ENCODE results near the gene CEP76.

CEP76 gene

DNA sequence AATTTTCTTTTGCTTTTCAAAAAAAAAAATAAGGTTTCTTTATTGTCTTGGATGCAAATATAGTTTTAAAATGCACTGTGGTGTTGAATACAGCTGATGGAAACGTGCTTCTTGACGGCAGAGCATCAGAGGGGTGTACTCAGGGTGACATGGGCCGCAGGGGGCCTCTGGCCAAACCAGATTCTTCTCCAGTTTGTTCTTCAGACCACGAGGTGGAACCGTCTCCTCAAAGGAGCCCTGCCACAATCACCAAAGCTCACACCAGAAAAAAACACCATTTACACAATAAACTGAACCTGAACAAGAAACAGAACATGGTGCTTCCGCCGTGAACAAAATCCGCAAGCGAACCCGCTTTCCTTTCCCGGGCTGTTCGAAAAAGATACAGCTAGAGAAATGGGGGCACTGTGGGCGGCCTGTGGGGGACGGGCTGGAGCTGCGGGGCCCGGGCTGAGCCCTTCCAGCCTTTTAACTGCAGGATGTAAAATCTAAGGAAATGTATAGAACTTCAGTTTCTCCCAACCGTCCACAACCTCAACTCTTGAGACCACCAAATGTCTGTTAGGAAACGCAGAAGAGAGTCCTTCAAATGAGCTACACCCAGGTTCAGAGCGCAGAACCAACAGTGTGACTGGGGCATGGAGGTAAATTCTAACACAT lies 34.9 kb upstream of the CEP76 start:
- Histone ChIP-seq H2AFZ (ENCODE audit: insufficient read depth, low read length, poor library complexity) (no peak overlapping the region), H3K9ac (ENCODE audit: low read length) (no peak overlapping the region), H3K4ac (ENCODE audit: low read depth, low read length) (no peak overlapping the region), H4K8ac (ENCODE audit: low read depth, low read length) (no peak overlapping the region), H3K36me3 (ENCODE audit: control insufficient read depth in 1 of 2, insufficient read depth in 2 of 2, low read length in 2 of 2) (no peaks in the 10 kb centered on the region), H3K18ac (ENCODE audit: low read length) (no peak overlapping the region), H2BK120ac (ENCODE audit: insufficient read depth, low read length, poor library complexity) (no peak overlapping the region), H3K27me3 (ENCODE audit: insufficient read depth, low read length) (no peaks in the 10 kb centered on the region), H3K14ac (ENCODE audit: low read length) (no peak overlapping the region), H4K91ac (ENCODE audit: low read depth, low read length) (no peak overlapping the region), H4K12ac (ENCODE audit: low read depth, low read length) (no peak overlapping the region), H3K4me3 (ENCODE audit: low read depth, low read length) (no peak overlapping the region), H3K4me1 (ENCODE audit: control insufficient read depth in 1 of 2, insufficient read depth in 2 of 2, low read length in 2 of 2) (no peaks in the 10 kb centered on the region), H3K4me2 (ENCODE audit: low read length) (no peak overlapping the region), H3K27ac (ENCODE audit: low read depth, low read length) (no peak overlapping the region), H2AK5ac (ENCODE audit: low read length) (no peak overlapping the region), H2BK12ac (ENCODE audit: low read length) (no peak overlapping the region), H3K79me1 (ENCODE audit: low read length) (no peaks in the 10 kb centered on the region), H2BK5ac (ENCODE audit: low read depth, low read length, poor library complexity) (no peak overlapping the region), H3K23ac (ENCODE audit: low read length) (no peak overlapping the region), H3K79me2 (ENCODE audit: control insufficient read depth, insufficient read depth, low read length, poor library complexity) (no peaks in the 10 kb centered on the region), H3K9me3 (ENCODE audit: insufficient read depth, low read depth, low read length) (no peaks in the 10 kb centered on the region)
- no CpG with 5 or more reads among the region's 19 CpGs for WGBS (ENCODE audit: extremely low coverage, insufficient coverage, insufficient read length)
- DNase-seq: no peak

- peaks cover 0 to 3% of the 10 kb centered on the region in 2 experiments for H3K4me1 ChIP-seq (ENCODE audit: control insufficient read depth in 1 of 2, insufficient read depth in 2 of 2, low read length in 2 of 2)
Observed at GRCh38 chr18:12726774-12727550, 24.4 kb upstream of the CEP76 start.

DNA sequence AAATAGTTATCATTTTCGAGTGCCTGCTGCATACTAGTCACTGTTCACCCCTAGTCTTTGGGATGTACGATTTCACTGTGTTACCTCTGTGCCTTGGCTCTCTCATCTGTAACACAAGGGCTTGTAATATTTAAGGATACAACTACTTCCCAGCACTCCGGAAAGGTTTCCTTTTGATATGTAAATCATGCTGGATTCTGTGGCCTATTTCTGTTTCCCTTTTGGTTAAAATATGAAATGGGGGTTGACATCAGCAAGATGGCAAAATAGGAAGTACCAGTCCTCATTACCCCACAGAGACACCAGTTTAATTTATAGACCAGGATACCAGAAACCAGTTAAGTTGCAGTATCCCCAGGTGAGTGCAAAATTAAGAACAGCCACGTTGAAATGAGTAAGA lies 23.8 kb upstream of the CEP76 start:
- Histone ChIP-seq H3K79me2 (ENCODE audit: control insufficient read depth, insufficient read depth, low read length, poor library complexity) (no peaks in the 10 kb centered on the region), H3K4me3 (ENCODE audit: low read depth, low read length) (no peak overlapping the region), H3K27me3 (ENCODE audit: insufficient read depth, low read length) (no peaks in the 10 kb centered on the region), H2BK5ac (ENCODE audit: low read depth, low read length, poor library complexity) (no peak overlapping the region), H3K79me1 (ENCODE audit: low read length) (no peaks in the 10 kb centered on the region), H3K23ac (ENCODE audit: low read length) (no peak overlapping the region), H2AFZ (ENCODE audit: insufficient read depth, low read length, poor library complexity) (no peak overlapping the region), H3K9ac (ENCODE audit: low read length) (no peak overlapping the region), H3K4ac (ENCODE audit: low read depth, low read length) (no peak overlapping the region), H2BK12ac (ENCODE audit: low read length) (no peak overlapping the region), H2BK120ac (ENCODE audit: insufficient read depth, low read length, poor library complexity) (no peak overlapping the region), H3K36me3 (ENCODE audit: control insufficient read depth in 1 of 2, insufficient read depth in 2 of 2, low read length in 2 of 2) (peaks cover 10 to 12% of the 10 kb centered on the region in 2 experiments), H3K27ac (ENCODE audit: low read depth, low read length) (no peak overlapping the region), H3K9me3 (ENCODE audit: insufficient read depth, low read depth, low read length) (no peaks in the 10 kb centered on the region), H3K18ac (ENCODE audit: low read length) (no peak overlapping the region), H3K4me1 (ENCODE audit: control insufficient read depth in 1 of 2, insufficient read depth in 2 of 2, low read length in 2 of 2) (peaks cover 0 to 3% of the 10 kb centered on the region in 2 experiments), H4K91ac (ENCODE audit: low read depth, low read length) (no peak overlapping the region), H3K4me2 (ENCODE audit: low read length) (no peak overlapping the region), H4K12ac (ENCODE audit: low read depth, low read length) (no peak overlapping the region), H2AK5ac (ENCODE audit: low read length) (no peak overlapping the region), H3K14ac (ENCODE audit: low read length) (no peak overlapping the region), H4K8ac (ENCODE audit: low read depth, low read length) (no peak overlapping the region)
- no CpG with 5 or more reads among the region's 4 CpGs for WGBS (ENCODE audit: extremely low coverage, insufficient coverage, insufficient read length)
- DNase-seq: no peak

More at GRCh38 chr18:12726774-12727550, 24.4 kb upstream of the CEP76 start:
- Histone ChIP-seq H3K4me2 (ENCODE audit: low read length) (no peak overlapping the region), H3K23ac (ENCODE audit: low read length) (no peak overlapping the region), H2BK120ac (ENCODE audit: insufficient read depth, low read length, poor library complexity) (no peak overlapping the region), H4K91ac (ENCODE audit: low read depth, low read length) (no peak overlapping the region), H3K36me3 (ENCODE audit: control insufficient read depth in 1 of 2, insufficient read depth in 2 of 2, low read length in 2 of 2) (peaks cover 10 to 12% of the 10 kb centered on the region in 2 experiments), H3K4ac (ENCODE audit: low read depth, low read length) (no peak overlapping the region), H3K14ac (ENCODE audit: low read length) (no peak overlapping the region), H2AFZ (ENCODE audit: insufficient read depth, low read length, poor library complexity) (no peak overlapping the region), H2AK5ac (ENCODE audit: low read length) (no peak overlapping the region), H3K9me3 (ENCODE audit: insufficient read depth, low read depth, low read length) (no peaks in the 10 kb centered on the region), H2BK12ac (ENCODE audit: low read length) (no peak overlapping the region), H3K27ac (ENCODE audit: low read depth, low read length) (no peak overlapping the region), H3K9ac (ENCODE audit: low read length) (no peak overlapping the region), H3K79me2 (ENCODE audit: control insufficient read depth, insufficient read depth, low read length, poor library complexity) (no peaks in the 10 kb centered on the region), H4K8ac (ENCODE audit: low read depth, low read length) (no peak overlapping the region), H3K4me3 (ENCODE audit: low read depth, low read length) (no peak overlapping the region), H4K12ac (ENCODE audit: low read depth, low read length) (no peak overlapping the region), H3K27me3 (ENCODE audit: insufficient read depth, low read length) (no peaks in the 10 kb centered on the region), H2BK5ac (ENCODE audit: low read depth, low read length, poor library complexity) (no peak overlapping the region), H3K79me1 (ENCODE audit: low read length) (no peaks in the 10 kb centered on the region), H3K18ac (ENCODE audit: low read length) (no peak overlapping the region)
- no CpG with 5 or more reads among the region's 14 CpGs for WGBS (ENCODE audit: extremely low coverage, insufficient coverage, insufficient read length)
- peak; percentile 46 to 90 for DNase-seq

DNA sequence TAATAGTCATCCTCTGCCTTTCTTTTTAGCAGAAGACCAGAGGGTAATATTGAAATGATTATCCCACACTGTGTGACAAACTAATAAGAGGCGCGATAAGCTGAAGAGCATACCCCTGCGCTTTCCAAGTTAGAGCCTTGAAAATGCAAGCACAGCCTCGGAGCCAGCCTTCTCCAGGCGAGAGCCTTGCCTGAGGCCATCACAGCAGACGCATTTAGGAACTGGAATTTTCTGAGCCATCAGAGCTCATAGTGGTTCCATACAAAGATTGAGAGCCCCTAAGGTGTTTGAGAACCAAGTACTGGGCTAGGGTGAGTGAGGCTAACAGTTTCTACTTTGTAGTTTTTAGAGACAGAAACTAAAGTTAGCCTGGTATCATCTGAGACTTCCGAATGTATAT lies 20.2 kb upstream of the CEP76 start:
- H2BK5ac ChIP-seq (ENCODE audit: low read depth, low read length, poor library complexity): no peak overlapping the region
- no peaks in the 10 kb centered on the region for H3K79me2 ChIP-seq (ENCODE audit: control insufficient read depth, insufficient read depth, low read length, poor library complexity)
- no peak overlapping the region for H3K4me2 ChIP-seq (ENCODE audit: low read length)
- H3K4me3 ChIP-seq (ENCODE audit: low read depth, low read length): no peak overlapping the region
- H3K9ac ChIP-seq (ENCODE audit: low read length): no peak overlapping the region
- H3K27me3 ChIP-seq (ENCODE audit: insufficient read depth, low read length): no peaks in the 10 kb centered on the region
- no peak overlapping the region for H3K23ac ChIP-seq (ENCODE audit: low read length)
- H4K8ac ChIP-seq (ENCODE audit: low read depth, low read length): no peak overlapping the region
- DNase-seq: no peak
- no peak overlapping the region for H2AFZ ChIP-seq (ENCODE audit: insufficient read depth, low read length, poor library complexity)
- H3K27ac ChIP-seq (ENCODE audit: low read depth, low read length): no peak overlapping the region
- H3K9me3 ChIP-seq (ENCODE audit: insufficient read depth, low read depth, low read length): no peaks in the 10 kb centered on the region
- peaks cover 0 to 3% of the 10 kb centered on the region in 2 experiments for H3K4me1 ChIP-seq (ENCODE audit: control insufficient read depth in 1 of 2, insufficient read depth in 2 of 2, low read length in 2 of 2)
- no peak overlapping the region for H3K14ac ChIP-seq (ENCODE audit: low read length)
- no peak overlapping the region for H2BK12ac ChIP-seq (ENCODE audit: low read length)
- H2AK5ac ChIP-seq (ENCODE audit: low read length): no peak overlapping the region
- H3K4ac ChIP-seq (ENCODE audit: low read depth, low read length): no peak overlapping the region
- no peak overlapping the region for H3K18ac ChIP-seq (ENCODE audit: low read length)
- H2BK120ac ChIP-seq (ENCODE audit: insufficient read depth, low read length, poor library complexity): no peak overlapping the region
- no peak overlapping the region for H4K12ac ChIP-seq (ENCODE audit: low read depth, low read length)
- H3K79me1 ChIP-seq (ENCODE audit: low read length): no peaks in the 10 kb centered on the region
- WGBS (ENCODE audit: extremely low coverage, insufficient coverage, insufficient read length): no CpG with 5 or more reads among the region's 7 CpGs
- peaks cover 21 to 25% of the 10 kb centered on the region in 2 experiments for H3K36me3 ChIP-seq (ENCODE audit: control insufficient read depth in 1 of 2, insufficient read depth in 2 of 2, low read length in 2 of 2)
- no peak overlapping the region for H4K91ac ChIP-seq (ENCODE audit: low read depth, low read length)
